ENCODE measurements around the gene ATP13A3.
A peak's percentile ranks its signal among the peaks of the same experiment; 100 is the strongest.

ATP13A3 gene

DNA sequence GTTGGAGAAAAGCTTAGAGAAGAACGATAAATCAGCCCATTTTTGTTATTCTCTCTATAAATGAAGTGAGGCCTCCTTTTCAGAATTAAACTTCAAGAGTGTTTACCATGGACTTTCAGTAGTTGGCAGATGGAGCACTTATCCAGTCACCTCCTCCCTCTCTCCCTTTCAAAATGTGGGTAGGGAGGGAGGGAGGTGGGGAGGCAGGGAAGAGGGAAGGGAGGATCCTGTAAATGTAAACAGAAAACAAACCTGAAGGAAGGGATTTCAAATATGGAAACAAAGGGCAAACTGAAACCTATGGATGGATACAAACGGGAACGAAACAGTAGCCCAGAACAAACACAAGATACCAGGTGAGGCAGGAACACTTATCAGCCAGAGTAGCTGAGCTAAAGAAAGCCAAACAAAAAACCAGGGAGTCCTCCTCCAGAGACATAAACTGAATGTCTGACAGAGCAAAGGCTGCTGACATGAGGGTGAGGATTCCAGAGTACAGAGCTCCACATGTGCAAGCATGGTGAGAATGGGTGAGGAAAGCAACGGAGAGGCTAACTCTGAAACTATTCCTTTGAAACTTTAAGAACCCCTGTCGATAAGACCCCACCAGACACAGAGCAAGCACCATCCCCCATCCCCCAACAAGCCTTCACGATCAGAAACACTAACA is 46.8 kb downstream of the ATP13A3 start:
- DNase-seq (ENCODE audit: low read depth in 2 of 2): no peak

DNA sequence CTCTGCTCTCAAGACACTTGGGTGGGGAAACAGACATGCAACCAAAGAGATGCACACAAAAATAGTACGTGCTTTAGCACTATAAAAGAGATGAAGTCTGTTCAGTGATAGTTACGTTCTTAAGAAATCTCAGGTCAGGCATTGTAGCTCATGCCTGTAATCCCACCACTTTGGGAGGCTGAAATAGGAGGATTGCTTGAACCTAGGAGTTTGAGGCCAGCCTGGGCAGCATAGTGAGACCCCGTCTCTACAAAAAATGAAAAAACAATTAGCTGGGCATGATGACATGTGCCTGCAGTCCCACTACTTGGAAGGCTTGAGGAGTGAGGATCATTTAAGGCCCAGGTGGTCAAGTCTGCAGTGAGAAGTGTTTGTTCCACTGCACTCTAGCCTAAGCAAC is 52.3 kb downstream of the ATP13A3 start:
- DNase-seq (ENCODE audit: low read depth in 2 of 2): no peak

DNA sequence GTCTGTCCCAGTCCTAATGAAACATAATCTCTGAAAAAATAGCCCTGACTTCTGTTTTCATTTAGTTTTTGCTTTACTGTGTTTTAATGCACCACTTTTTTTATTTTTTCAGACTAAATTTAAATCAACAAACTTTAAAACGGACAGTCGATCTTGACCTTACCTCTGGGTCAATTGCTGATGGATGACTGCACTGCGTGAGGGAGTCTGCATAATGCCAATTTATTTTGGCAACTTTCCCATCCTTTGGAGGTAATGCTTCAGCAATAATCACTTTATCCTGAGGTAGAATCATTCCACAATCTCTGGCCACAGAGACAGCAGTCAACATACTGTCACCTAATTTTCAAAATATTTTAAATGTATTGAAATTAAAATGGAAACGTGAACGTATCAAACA is 55.2 kb downstream of the ATP13A3 start:
- no peak for DNase-seq (ENCODE audit: low read depth in 2 of 2)

DNA sequence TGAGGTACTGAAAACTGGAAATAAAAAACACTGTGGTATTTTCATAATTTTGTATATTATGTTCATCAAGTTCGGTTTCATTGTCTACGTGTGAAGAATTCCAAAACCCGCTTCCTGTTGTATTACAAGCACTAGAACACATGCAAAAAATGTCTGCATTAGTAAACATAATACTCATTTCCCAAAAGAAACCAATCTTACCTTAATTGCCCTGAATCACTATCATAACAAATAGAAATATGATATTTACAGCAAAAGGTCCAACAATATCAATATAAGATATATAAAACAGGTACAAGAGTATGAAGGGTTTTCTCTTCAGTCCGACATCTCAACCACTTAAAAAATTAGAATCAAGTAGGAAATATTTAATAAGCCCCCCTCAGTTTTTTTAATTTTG is 61.4 kb downstream of the ATP13A3 start:
- DNase-seq (ENCODE audit: low read depth in 2 of 2): no peak

DNA sequence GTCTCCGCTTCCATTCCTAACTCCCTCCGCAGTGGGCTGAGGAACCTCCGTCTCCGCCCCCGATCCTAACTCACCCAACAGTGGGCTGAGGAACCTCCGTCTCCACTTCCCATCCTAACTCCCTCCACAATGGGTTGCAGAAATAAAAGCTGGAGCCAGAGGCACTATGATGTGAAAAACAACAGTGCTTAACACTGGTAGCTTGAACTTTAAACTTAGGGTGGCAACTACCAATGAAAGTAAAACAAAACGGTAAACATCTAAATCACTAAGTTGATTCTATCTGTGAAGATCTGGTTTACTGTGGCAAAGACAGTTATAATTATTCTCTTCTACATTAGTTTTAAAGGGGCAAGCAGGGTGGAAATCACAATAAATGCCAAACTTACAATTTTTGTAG is 61.8 kb downstream of the ATP13A3 start:
- no peak for DNase-seq (ENCODE audit: low read depth in 2 of 2)

DNA sequence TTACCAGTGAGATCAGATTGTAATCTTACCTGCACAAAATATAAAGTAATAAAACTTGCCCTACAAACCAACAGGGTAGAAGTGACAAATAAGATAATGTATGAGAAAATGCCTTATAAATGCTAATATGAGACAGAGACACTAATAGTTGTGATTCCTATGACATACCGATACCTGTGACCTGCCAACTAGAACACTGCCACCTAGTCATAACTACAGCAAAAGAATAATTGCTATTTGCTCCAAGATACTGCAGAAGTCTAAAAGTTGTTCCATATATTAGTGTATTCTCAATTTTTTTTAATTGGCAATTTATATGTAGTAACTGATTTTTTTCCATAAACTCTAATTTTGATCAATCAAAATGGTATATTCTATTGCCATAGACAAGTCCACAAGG is 62.4 kb downstream of the ATP13A3 start:
- DNase-seq (ENCODE audit: low read depth in 2 of 2): no peak

DNA sequence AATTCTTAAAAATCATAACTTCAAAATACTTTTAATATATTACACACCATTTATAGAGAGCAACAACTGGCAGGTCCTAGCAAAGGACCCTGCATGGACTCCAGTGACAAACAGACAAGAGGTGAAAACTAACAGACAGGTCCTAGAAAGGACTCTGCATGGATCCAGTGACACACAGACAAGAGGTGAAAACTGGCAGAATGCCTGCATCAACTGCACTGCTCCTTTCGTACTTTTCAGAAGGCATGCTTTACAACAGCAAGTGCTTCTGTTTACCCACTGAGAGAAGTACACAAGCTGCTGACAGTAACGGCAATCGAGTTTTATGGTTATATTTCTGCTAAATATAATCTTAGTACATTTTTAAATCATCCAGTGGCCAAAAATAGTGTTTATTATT is 63.5 kb downstream of the ATP13A3 start:
- DNase-seq (ENCODE audit: low read depth in 2 of 2): no peak

DNA sequence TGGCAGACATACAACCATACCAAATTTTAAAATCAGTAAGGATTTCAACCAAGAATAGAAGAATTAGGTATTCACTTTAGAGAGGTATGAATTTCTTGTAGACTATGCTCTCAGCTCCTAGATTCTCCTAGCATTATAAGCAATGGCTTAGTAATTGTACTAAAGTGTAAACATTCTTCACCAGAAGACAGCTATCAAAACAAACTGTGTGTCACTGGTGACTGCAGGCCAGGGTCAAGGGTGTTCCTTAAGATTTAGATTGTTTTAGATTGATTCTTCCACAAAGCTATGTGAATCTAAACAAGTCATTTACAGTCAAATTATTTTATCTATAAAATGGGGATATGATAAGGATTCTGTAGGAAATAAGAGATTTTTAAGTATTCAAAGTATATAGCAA is 64.6 kb downstream of the ATP13A3 start:
- no peak for DNase-seq (ENCODE audit: low read depth in 2 of 2)

DNA sequence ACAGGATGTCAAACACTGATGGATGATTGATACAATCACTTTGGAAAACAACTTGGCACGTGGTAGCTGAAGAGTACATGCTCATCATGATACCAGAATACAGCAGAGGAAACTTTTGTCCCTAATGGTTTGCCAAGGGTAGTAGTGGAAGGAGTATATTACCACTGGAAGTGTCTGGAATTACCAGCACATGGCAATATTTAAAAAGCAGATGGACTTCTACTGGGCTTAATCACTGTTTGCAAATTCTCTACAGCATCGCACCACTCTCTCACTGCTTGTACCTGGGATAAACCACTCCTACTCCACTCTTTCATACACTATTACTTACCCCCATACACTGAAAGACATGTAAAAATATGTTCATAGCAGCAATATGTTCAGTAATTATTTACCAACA is 68.1 kb downstream of the ATP13A3 start:
- no peak for DNase-seq (ENCODE audit: low read depth in 2 of 2)

DNA sequence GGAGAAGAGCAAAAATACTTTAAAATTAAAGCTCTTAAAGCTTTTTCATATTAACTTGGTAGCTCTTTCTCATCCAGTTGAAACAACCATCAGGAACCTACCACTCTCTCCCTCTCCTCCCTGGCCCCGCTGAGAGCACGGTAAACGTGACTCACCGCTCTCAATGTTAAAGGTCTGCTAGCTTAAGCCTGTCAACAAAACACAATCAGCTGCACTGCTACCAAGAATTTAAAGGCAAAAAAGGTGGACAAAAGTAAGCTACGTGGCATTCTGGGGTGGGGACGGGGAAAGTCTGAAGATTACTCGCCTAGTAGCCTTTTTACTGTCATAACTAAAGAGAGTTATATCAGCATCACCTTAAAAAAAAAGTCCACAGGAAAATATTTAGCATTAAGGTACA is 79.4 kb downstream of the ATP13A3 start:
- no peak for DNase-seq (ENCODE audit: low read depth in 2 of 2)

DNA sequence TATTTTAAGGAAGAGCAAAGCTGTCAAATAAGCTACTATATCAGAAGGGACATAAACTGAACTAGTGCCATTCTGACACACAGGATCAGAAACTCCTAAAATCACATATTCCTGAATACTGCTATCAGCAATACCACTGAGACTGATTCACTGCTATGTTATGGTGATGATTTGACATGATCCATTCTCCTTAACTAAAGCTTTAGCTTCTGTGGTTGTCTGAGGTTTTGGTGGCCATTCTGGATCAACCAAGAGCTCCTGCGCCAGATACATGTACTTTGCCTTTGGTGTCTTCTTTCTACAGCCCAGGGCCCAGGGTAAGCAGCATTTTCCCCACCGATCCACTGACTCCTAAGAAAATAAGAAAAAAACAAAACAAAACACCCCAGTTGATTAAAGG is 81.0 kb downstream of the ATP13A3 start:
- DNase-seq (ENCODE audit: low read depth in 2 of 2): no peak

DNA sequence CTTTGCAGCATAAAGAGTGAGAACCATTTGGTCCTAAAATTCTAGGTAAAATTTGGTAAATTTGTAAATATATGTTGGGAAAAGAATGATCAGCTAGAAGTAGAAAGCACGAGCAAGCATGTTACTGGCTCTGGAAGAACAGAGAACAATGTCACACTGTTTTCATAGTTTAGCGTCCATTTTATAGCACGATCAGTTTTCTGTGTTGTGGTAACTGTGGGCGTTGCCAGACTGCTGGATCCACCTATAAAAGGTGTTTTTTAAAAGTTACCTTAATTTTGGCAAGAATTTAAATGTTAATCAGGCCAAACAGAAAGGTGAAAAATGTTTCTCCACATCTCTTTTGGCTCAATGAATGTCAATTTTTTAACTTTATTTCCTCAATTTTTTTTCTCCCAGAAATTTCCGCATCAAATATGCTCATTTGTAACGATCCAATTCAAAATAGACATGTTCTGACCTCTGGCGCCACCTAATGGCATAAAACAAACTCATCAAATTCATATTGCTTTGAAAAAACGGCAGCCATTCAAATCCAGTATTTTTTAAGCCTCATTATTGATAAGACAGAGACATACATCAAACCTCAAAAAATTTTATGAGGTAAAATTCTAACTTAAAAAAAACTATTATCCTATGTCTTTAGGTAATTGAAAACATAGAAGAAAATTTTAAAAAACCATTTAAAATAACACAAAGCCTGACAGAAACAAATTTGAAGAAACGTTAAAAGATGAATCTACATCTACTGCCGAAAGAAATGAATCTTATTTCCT is 82.2 kb downstream of the ATP13A3 start:
- DNase-seq (ENCODE audit: low read depth in 2 of 2): no peak

DNA sequence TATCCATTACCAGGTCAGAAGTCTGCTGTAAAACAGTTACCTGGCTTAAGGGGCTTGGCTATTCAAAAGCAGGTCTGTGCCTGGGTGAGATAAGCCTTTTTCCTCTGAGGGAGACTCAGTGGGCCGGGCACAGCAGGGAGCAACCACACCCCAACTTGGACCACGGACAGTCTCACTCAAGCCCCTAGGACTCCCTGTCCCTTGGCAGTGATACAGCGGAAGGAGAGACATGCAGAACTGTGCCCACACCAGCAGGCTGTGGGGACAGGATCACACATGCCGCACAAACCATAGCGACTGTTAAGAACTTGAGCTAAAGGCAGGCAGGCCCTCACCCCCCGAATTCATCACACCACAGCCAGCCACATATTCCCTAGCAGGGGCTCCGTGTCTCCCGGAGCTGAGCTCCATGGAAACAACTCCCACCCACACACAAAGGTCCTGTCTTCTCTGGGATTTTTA is 84.9 kb downstream of the ATP13A3 start:
- no peak for DNase-seq (ENCODE audit: low read depth in 2 of 2)

DNA sequence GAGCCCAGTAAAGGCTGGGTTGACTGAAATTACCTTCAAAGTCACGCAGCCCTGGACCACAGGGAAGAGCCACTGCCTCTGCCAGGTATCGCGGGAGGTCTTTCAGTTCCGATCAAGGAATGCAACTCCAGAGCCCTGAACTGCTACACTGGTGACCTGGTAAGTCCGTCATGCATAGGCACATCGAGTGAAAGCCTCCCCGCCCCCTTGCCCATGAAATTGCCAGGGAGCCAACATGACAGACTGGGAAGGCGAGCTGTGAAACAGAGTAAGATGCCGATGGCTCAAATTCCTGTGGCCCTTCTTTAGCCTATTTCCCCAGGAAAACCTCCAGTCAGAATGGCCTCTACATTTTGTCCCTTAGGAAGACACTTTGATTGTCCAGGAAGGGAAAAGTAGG is 85.5 kb downstream of the ATP13A3 start:
- DNase-seq (ENCODE audit: low read depth in 2 of 2): no peak

DNA sequence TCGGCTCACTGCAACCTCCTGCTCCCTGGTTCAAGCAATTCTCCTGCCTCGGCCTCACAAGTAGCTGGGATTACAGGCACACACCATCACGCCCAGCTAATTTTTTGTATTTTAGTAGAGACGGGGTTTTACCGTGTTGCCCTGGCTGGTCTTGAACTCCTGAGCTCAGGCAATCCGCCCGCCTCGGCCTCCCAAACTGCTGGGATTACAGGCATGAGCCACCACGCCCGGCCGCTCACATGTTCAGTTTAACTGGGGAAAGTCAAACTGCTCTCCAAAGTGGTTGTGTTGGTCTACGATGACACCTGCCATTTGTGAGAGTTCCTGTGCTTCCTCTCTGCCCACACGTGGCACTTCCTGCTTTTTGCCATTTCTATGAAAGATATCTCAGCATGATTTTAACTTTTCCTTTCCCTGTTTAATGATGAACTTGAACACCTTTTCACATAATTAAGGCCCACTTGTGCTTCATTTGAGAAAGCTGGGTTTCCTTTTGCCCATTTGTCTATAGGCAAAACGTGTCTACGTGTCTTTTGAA is 86.9 kb downstream of the ATP13A3 start:
- DNase-seq (ENCODE audit: low read depth in 2 of 2): no peak

DNA sequence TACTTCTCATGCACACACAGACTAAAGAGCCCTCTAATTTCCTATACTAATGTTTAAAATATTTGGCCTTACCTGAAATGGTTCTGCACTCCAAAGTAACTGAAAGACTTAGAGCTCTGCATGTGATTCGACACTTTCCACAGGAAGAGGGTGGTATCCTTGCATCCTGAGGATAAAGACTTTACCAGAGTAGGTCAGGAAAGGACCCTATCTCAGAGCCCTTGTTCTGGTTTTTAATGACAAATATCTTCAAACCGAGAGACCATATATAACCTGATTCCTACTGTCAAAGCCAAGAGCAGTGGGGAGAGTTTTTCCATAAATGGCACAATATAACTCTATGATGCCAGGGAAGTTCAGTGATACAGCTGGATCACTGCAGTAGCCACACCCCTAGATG is 87.6 kb downstream of the ATP13A3 start, which contains the start of gene GP5:
GP5 (minus strand) TSS at position 101 of the 400 bp plus-strand sequence. CDS start 984 bp downstream, outside the sequence.
- no peak for DNase-seq (ENCODE audit: low read depth in 2 of 2)

DNA sequence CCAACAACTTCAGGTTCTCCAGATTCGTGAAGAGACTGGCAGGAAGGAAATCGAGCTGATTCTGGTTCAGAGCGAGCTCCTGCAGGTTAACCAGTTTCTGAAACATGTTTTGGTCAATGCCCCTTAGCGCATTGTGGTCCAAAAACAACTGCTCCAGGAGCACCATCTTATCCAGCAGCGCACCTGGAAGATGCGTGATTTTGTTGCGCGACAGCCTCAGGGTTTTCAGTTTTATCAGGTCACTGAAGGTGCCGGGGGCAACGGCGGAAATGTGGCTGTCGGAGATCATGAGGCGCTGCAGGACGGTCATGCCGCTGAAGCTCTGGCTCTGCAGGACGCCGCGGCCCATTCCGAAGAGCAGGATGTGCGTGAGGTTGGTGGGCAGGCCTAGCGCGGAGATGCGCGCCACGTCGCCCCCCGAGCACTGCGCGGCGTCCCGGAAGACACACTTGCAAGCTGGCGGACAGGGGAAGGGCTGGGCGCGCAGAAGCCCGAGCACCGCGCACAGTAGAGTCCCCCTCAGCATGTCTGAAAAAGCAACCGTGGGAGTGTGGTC is 89.0 kb downstream of the ATP13A3 start:
- DNase-seq (ENCODE audit: low read depth in 2 of 2): peak in 1 of 2 donors; percentile 6

DNA sequence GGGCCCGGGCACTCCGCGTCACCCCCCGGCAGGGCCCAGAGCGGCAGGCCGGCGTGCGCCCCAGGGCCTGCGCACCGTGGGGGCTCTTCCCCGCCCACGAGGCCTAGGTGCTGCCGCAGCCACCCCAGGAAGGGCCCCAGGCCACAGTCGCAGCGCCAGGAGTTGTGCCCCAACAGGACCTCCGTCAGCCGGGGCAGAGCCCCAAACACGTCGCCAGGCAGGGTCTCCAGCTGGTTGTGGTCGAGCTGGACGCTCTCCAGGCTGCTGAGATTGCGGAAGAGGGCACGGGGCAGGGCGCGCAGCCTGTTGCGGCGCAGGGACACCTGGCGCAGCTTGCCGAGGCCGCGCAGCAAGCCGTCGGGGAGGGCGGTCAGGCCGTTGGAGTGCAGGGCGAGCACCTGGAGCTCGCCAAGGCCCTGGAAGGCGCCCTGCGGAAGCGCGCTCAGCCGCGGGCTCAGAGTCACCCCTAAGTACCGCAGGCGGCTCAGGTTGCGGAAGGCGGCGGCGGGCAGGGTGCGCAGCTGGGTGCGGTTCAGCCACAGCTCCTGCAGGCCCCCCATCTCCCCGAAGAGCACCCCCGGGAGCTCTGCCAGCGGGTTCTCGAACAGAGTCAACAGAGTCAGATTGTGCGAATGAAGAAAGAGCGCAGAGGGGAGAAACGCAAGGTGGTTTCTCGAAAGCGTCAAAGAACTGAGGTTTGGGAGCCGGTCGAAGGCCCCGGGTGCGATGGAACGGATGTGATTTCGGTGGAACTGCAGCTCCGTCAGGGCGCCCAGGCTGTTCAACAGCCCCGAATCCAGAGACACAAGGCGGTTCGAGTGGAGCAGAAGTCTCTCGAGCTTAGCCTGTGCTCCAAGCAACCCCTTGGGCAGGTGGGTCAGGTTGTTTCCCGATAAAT is 89.7 kb downstream of the ATP13A3 start:
- no peak for DNase-seq (ENCODE audit: low read depth in 2 of 2)

DNA sequence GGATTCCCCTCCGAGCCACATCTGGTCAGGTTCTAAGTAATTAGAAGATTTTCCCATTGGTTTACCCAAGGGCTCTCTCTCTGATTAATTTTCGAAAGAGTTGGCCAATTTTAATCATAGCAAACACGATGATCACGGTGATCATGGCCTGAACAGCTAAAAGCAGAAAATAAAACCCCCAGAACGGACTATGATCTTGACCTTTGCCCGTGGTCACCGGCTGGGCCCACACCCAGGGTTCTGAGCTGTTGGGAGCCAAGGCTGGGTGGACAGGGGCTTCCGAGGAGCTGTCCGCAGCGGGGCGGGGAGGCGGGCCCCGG is 90.3 kb downstream of the ATP13A3 start:
- DNase-seq (ENCODE audit: low read depth in 2 of 2): no peak

DNA sequence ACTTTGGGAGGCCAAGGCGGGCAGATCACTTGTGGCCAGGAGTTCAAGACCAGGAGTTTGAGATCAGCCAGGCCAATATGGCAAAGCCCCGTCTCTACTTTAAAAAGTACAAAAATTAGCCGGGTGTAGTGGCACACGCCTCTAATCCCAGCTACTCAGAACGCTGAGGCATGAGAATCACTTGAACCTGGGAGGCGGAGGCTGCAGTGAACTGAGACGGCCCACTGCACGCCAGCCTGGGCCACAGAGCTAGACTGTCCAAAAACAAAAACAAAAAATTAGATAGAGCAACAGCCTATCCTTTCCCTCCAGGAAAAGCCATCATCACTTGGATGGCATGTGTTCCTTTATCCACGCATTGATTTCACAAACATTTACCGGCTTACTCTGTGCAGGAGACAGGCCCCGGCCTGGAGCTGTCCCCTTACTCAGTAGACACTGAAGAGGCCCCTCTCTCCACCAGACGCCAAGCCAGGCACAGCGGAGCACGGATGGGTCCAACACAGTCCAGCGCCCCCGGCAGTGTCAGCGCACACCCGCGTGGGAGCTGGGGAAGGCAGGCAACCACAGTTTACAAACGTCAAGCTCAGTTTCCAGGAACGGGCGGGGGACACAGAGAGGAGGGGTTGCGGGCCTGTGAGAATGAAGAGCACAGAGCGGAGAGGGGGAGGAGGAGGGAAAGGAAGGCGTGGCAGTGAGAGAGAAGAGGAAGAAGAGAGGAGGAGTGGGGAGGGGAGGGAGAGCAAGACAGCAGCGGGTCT is 90.8 kb downstream of the ATP13A3 start:
- DNase-seq (ENCODE audit: low read depth in 2 of 2): peak in 1 of 2 donors; percentile 21

DNA sequence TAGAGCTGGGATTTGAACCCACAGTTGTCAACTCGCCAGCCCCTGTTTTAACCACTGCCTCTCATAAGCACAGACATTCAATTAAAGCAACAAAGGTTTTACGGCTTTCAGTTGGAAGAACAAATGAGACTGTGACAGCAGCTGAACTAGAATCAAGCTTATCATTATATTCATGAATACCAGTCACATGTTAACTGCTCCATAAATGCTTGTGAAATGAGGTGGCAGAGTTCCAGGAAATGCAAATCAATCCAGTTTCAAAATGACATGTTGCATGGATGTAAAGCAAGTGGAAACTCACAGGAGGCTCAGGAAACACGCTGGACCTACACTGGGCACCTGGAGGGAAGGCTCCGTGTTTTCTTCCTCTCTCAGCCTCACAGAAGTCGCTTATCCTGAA is 91.6 kb downstream of the ATP13A3 start:
- DNase-seq (ENCODE audit: low read depth in 2 of 2): no peak
